ENCODE results near the gene SNTG2. TPM values are rescaled to one million over a fixed set of nuclear protein-coding genes. Genes with fewer than 3 reads are reported as not detected.

SNTG2 gene
- total and polyA plus RNA-seq, 10 of the 15 experiments (the other 5 are each of a cell fraction or from before 2014, with no cell fraction given), result not detected

DNA sequence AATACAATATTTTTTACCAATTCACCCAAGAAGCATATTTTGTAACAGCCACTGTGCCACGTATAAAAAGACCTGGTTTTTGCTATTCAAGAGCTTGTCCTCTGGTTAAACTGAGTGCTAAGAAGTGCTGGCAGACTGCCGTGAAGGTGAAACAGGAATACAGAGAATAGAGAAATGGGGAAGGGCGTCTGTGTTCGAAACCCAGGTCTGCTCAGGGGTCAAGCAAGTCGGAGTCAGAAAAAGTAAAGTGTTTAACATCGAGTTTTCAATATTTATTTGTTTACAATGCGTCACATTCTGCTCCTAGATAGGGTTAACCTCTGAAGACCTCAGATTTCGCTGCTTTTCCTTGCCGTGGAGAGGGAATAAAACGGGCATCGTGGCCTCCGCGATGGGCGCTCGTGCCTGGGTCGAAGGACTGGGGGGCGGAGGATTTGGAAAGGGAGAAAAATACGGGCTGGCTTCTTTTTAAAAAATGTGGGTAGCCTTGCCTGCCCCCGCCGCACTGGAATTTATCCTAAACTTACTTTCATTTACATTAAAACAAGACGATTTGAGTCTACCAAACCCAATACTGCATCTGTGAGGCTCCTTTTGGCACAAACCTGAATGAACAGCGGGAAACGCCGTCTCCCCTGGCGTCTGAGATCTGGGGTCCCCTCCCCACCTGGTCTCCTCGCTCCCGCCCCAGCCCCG, 1.1 kb upstream of the SNTG2 start:
- RAD21 ChIA-PET (ENCODE audit: unreplicated experiment), result no interaction called here
- Histone ChIP-seq H3K4me2 (ENCODE audit: control insufficient read depth, insufficient read depth) (peak overlapping the region; percentile 42), H3K9me3 (replicated peaks; ENCODE audit: control insufficient read depth, insufficient read depth, low read length) (no peaks in the 10 kb centered on the region; the same call in 2 of the 3 replicates), H3K79me2 (ENCODE audit: control insufficient read depth, insufficient read depth, low read length) (no peaks in the 10 kb centered on the region), H3K4me3 (peak overlapping the region; percentile 50), H3K27me3 (replicated peaks in 1 of 2; ENCODE audit: control insufficient read depth in 2 of 2, insufficient read depth in 2 of 2, low read length in 1 of 2) (no peaks in the 10 kb centered on the region), H2AFZ (ENCODE audit: control insufficient read depth, low read depth, low read length) (no peak overlapping the region), H3K36me3 (ENCODE audit: control insufficient read depth in 2 of 2, insufficient read depth in 2 of 2, low read length in 1 of 2) (no peaks in the 10 kb centered on the region), H3K27ac (ENCODE audit: control insufficient read depth, insufficient read depth) (no peak overlapping the region), H3K4me1 (ENCODE audit: control insufficient read depth, insufficient read depth, low read length) (no peaks in the 10 kb centered on the region), H4K20me1 (ENCODE audit: control insufficient read depth, insufficient read depth) (no peaks in the 10 kb centered on the region), H3K9ac (ENCODE audit: control insufficient read depth, insufficient read depth, low read length) (peak overlapping the region; percentile 35; the same call in 1 of the 2 replicates)
- WGBS (ENCODE audit: insufficient coverage, insufficient replicate concordance, low lambda C conversion rate, missing lambda C conversion rate), result 26% methylated on average over 25 of the region's 28 CpGs
- POLR2A ChIA-PET, result no interaction called here
- BruUV-seq (replicated peaks), result no TSS peak
- ATAC-seq (no peak), DNase-seq (ENCODE audit: low read depth, low spot score) (no peak), FAIRE-seq (no peak)
- SMC1A ChIA-PET (ENCODE audit: uncharacterized antibody, unreplicated experiment), result no interaction called here
- CTCF ChIA-PET, result no interaction called here
- in situ Hi-C loops (cut with MboI), result no loop called here
- intact Hi-C loops (cut with micrococcal nuclease; ENCODE audit: unreplicated experiment), result no loop called here
- TF ChIP-seq SREBF1 (IDR thresholded peaks at IDR 0.05; ENCODE audit: low read length), result no peak

DNA sequence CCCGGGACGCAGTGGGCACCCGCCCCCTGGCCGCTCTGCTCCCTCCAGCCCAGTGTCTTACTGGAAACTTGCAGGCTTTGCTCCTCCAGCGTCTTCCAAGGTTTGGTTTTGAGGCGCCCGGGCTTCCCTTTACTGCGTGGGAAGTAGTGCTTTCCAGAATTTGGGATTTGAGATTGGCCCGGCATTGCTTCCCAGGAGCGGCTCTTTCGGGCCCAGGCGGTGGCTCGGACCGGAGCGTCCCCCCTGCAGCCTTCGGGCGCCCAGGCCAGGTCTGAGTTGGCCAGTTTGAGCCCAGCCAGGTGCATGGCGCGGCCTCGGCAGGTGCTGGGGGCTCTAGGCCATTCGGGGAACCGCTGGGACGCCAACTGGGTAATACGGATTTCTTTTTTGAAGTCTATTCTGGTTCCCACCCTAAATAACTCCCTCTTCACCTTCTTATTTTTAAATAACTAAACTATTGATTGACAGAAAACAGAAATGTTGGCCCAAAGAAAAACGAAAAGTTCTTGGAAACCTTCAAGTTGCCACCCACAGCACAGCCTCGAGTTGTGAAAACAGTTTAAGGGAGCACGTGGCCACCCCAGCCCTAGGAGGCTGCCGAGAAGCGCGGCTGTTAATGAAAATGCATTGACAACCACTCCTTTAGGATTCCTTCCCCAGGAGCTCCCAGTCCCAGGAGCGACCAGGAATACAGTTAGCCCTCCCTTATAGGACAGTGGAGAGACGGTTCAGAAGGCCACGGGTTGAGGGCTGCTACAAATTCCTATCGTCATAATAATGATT, 766 bp downstream of the SNTG2 start:
- ChIA-PET CTCF (no interaction called here), RAD21 (ENCODE audit: unreplicated experiment) (no interaction called here), SMC1A (ENCODE audit: uncharacterized antibody, unreplicated experiment) (no interaction called here), POLR2A (no interaction called here)
- ATAC-seq (no peak), FAIRE-seq (no peak), DNase-seq (ENCODE audit: low read depth, low spot score) (no peak)
- no peak overlapping the region for H3K4me3 ChIP-seq
- no peaks in the 10 kb centered on the region for H3K79me2 ChIP-seq (ENCODE audit: control insufficient read depth, insufficient read depth, low read length)
- H3K4me2 ChIP-seq (ENCODE audit: control insufficient read depth, insufficient read depth), result no peak overlapping the region
- no peaks in the 10 kb centered on the region for H3K36me3 ChIP-seq (ENCODE audit: control insufficient read depth in 2 of 2, insufficient read depth in 2 of 2, low read length in 1 of 2)
- H2AFZ ChIP-seq (ENCODE audit: control insufficient read depth, low read depth, low read length), result no peak overlapping the region
- no peaks in the 10 kb centered on the region for H3K27me3 ChIP-seq (replicated peaks in 1 of 2; ENCODE audit: control insufficient read depth in 2 of 2, insufficient read depth in 2 of 2, low read length in 1 of 2)
- 52% methylated on average over 31 of the region's 34 CpGs for WGBS (ENCODE audit: insufficient coverage, insufficient replicate concordance, low lambda C conversion rate, missing lambda C conversion rate)
- H4K20me1 ChIP-seq (ENCODE audit: control insufficient read depth, insufficient read depth), result no peaks in the 10 kb centered on the region
- no peak overlapping the region for H3K27ac ChIP-seq (ENCODE audit: control insufficient read depth, insufficient read depth)
- no peaks in the 10 kb centered on the region for H3K4me1 ChIP-seq (ENCODE audit: control insufficient read depth, insufficient read depth, low read length)
- in situ Hi-C loops (cut with MboI), result no loop called here
- intact Hi-C loops (cut with micrococcal nuclease; ENCODE audit: unreplicated experiment), result no loop called here
- no peak overlapping the region for H3K9ac ChIP-seq (ENCODE audit: control insufficient read depth, insufficient read depth, low read length)
- no peaks in the 10 kb centered on the region for H3K9me3 ChIP-seq (replicated peaks; ENCODE audit: control insufficient read depth, insufficient read depth, low read length)
- BruUV-seq (replicated peaks), result no TSS peak
- TF ChIP-seq, protein P1, sequence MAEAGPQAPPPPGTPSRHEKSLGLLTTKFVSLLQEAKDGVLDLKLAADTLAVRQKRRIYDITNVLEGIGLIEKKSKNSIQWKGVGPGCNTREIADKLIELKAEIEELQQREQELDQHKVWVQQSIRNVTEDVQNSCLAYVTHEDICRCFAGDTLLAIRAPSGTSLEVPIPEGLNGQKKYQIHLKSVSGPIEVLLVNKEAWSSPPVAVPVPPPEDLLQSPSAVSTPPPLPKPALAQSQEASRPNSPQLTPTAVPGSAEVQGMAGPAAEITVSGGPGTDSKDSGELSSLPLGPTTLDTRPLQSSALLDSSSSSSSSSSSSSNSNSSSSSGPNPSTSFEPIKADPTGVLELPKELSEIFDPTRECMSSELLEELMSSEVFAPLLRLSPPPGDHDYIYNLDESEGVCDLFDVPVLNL (IDR thresholded peaks at IDR 0.05; ENCODE audit: low read depth, low read length), result no peak
- TF ChIP-seq, protein P2, sequence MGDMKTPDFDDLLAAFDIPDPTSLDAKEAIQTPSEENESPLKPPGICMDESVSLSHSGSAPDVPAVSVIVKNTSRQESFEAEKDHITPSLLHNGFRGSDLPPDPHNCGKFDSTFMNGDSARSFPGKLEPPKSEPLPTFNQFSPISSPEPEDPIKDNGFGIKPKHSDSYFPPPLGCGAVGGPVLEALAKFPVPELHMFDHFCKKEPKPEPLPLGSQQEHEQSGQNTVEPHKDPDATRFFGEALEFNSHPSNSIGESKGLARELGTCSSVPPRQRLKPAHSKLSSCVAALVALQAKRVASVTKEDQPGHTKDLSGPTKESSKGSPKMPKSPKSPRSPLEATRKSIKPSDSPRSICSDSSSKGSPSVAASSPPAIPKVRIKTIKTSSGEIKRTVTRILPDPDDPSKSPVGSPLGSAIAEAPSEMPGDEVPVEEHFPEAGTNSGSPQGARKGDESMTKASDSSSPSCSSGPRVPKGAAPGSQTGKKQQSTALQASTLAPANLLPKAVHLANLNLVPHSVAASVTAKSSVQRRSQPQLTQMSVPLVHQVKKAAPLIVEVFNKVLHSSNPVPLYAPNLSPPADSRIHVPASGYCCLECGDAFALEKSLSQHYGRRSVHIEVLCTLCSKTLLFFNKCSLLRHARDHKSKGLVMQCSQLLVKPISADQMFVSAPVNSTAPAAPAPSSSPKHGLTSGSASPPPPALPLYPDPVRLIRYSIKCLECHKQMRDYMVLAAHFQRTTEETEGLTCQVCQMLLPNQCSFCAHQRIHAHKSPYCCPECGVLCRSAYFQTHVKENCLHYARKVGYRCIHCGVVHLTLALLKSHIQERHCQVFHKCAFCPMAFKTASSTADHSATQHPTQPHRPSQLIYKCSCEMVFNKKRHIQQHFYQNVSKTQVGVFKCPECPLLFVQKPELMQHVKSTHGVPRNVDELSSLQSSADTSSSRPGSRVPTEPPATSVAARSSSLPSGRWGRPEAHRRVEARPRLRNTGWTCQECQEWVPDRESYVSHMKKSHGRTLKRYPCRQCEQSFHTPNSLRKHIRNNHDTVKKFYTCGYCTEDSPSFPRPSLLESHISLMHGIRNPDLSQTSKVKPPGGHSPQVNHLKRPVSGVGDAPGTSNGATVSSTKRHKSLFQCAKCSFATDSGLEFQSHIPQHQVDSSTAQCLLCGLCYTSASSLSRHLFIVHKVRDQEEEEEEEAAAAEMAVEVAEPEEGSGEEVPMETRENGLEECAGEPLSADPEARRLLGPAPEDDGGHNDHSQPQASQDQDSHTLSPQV (IDR thresholded peaks at IDR 0.05), result no peak
- TF ChIP-seq, protein P3, sequence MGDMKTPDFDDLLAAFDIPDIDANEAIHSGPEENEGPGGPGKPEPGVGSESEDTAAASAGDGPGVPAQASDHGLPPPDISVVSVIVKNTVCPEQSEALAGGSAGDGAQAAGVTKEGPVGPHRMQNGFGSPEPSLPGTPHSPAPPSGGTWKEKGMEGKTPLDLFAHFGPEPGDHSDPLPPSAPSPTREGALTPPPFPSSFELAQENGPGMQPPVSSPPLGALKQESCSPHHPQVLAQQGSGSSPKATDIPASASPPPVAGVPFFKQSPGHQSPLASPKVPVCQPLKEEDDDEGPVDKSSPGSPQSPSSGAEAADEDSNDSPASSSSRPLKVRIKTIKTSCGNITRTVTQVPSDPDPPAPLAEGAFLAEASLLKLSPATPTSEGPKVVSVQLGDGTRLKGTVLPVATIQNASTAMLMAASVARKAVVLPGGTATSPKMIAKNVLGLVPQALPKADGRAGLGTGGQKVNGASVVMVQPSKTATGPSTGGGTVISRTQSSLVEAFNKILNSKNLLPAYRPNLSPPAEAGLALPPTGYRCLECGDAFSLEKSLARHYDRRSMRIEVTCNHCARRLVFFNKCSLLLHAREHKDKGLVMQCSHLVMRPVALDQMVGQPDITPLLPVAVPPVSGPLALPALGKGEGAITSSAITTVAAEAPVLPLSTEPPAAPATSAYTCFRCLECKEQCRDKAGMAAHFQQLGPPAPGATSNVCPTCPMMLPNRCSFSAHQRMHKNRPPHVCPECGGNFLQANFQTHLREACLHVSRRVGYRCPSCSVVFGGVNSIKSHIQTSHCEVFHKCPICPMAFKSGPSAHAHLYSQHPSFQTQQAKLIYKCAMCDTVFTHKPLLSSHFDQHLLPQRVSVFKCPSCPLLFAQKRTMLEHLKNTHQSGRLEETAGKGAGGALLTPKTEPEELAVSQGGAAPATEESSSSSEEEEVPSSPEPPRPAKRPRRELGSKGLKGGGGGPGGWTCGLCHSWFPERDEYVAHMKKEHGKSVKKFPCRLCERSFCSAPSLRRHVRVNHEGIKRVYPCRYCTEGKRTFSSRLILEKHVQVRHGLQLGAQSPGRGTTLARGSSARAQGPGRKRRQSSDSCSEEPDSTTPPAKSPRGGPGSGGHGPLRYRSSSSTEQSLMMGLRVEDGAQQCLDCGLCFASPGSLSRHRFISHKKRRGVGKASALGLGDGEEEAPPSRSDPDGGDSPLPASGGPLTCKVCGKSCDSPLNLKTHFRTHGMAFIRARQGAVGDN (IDR thresholded peaks at IDR 0.05), result no peak
- no peak for TF ChIP-seq NFYA (IDR thresholded peaks at IDR 0.05; ENCODE audit: borderline replicate concordance, low read depth, low read length)
